ENCODE results near the gene SH3PXD2A. TPM values are rescaled to one million over a fixed set of nuclear protein-coding genes. Genes with fewer than 3 reads are reported as not detected.

Gene SH3PXD2A
- total RNA-seq, 1 donor from 2014 or later, result 2.3 TPM

DNA sequence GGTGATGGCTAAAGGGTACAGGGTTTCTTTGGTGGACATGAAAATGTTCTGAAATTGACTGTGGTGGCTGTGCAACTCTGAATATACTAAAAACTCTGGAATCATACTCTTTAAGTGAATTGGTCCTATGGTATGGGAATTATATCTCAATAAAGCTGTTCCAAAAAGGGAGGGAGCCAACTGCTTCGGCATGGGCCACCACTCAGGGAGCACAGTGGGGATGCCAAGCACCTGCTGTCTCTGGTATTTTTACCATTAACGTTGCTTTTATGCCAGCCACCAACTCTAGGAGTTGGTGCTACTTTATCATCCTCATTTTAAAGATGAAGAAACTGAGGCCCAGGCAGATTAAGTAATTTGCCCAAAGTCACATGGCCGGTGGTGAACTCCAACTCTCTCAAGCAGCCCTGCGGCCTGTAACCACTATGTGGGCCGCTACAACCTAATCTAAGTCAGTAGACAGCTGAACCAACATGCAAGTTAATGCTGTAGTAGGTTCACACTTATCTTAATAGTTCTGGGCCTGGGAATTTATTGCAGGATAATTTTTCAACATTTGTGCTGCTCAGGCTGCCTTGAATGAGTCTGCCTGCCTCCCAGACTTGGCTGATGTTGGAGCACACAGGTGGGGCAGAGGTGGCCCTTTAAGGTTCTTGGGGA, 20.8 kb downstream of the SH3PXD2A start:
- TF ChIP-seq, protein P1, sequence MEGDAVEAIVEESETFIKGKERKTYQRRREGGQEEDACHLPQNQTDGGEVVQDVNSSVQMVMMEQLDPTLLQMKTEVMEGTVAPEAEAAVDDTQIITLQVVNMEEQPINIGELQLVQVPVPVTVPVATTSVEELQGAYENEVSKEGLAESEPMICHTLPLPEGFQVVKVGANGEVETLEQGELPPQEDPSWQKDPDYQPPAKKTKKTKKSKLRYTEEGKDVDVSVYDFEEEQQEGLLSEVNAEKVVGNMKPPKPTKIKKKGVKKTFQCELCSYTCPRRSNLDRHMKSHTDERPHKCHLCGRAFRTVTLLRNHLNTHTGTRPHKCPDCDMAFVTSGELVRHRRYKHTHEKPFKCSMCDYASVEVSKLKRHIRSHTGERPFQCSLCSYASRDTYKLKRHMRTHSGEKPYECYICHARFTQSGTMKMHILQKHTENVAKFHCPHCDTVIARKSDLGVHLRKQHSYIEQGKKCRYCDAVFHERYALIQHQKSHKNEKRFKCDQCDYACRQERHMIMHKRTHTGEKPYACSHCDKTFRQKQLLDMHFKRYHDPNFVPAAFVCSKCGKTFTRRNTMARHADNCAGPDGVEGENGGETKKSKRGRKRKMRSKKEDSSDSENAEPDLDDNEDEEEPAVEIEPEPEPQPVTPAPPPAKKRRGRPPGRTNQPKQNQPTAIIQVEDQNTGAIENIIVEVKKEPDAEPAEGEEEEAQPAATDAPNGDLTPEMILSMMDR (IDR thresholded peaks at IDR 0.05), result no peak
- no peak for TF ChIP-seq EZH2phosphoT487 (IDR thresholded peaks at IDR 0.05)
- no peak for TF ChIP-seq EZH2 (IDR thresholded peaks at IDR 0.05)
- Histone ChIP-seq H3K4me1 (peaks cover 16% of the 10 kb centered on the region), H4K20me1 (ENCODE audit: low read depth) (peaks cover 4% of the 10 kb centered on the region), H3K4me3 (no peak overlapping the region), H2AFZ (replicated peaks) (no peak overlapping the region), H3F3A (ENCODE audit: low read depth) (peaks cover 14% of the 10 kb centered on the region), H3K27me3 (peaks cover 5% of the 10 kb centered on the region), H3K79me2 (ENCODE audit: low read depth) (no peaks in the 10 kb centered on the region), H3K27ac (no peak overlapping the region), H3K4me2 (no peak overlapping the region), H3K9ac (no peak overlapping the region), H3K36me3 (no peaks in the 10 kb centered on the region), H3K9me3 (ENCODE audit: low read depth) (peaks cover 7% of the 10 kb centered on the region)
- Mint-ChIP-seq H3K9me3 (peaks cover 4% of the 10 kb centered on the region), H3K27me3 (ENCODE audit: insufficient read depth, low read depth) (peaks cover 4% of the 10 kb centered on the region), H3K4me1 (peaks cover 41% of the 10 kb centered on the region), H3K27ac (no peak overlapping the region), H3K36me3 (peaks cover 2% of the 10 kb centered on the region), H3K4me3 (no peak overlapping the region)
- DNase-seq (ENCODE audit: low spot score), result no peak

DNA sequence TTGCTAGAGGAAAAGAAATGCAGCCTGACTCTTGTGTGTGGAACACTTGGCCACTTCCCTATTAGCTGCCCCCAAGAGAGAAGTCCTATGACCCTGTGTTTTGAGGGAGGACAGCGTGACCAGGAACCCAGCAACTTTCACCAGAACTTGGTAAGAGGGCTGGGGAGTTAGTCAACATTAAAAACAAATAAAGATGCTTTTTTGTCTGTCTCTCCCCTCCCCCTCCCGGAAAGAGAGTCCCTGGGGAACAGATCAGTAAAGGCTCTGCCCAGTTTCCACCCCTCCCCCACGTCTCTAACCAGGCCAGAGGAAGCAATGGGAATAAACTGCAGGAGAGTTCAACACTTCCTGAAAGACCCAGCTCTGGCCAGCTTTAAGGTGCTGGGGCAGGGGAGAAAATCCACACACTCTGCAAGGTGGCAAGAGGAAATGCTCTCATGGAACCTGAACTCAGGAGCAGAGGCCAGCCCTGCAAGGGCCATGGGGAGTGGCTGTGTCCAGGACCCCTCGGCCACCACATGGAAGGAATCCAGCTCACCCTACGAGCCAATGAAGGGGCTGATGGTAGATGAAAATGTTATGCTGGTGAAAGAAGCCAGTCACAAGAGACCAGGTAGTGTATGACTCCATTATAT, 21.5 kb downstream of the SH3PXD2A start:
- peaks cover 6% of the 10 kb centered on the region for H4K20me1 ChIP-seq (ENCODE audit: low read depth)
- H3K36me3 Mint-ChIP-seq, result peaks cover 2% of the 10 kb centered on the region
- H3K4me3 ChIP-seq, result no peak overlapping the region
- peaks cover 22% of the 10 kb centered on the region for H3K4me1 ChIP-seq
- peaks cover 7% of the 10 kb centered on the region for H3K9me3 ChIP-seq (ENCODE audit: low read depth)
- peaks cover 4% of the 10 kb centered on the region for H3K27me3 Mint-ChIP-seq (ENCODE audit: insufficient read depth, low read depth)
- H3K27ac ChIP-seq, result no peak overlapping the region
- H3K27me3 ChIP-seq, result no peaks in the 10 kb centered on the region
- peaks cover 18% of the 10 kb centered on the region for H3F3A ChIP-seq (ENCODE audit: low read depth)
- TF ChIP-seq, protein P1 (IDR thresholded peaks at IDR 0.05), result no peak
- TF ChIP-seq EZH2phosphoT487 (IDR thresholded peaks at IDR 0.05), result no peak
- no peak for TF ChIP-seq EZH2 (IDR thresholded peaks at IDR 0.05)
- peaks cover 42% of the 10 kb centered on the region for H3K4me1 Mint-ChIP-seq
- no peak for DNase-seq (ENCODE audit: low spot score)
- no peaks in the 10 kb centered on the region for H3K79me2 ChIP-seq (ENCODE audit: low read depth)
- no peak overlapping the region for H2AFZ ChIP-seq (replicated peaks)
- peak overlapping the region; percentile 16 for H3K4me2 ChIP-seq
- no peaks in the 10 kb centered on the region for H3K36me3 ChIP-seq
- peaks cover 4% of the 10 kb centered on the region for H3K9me3 Mint-ChIP-seq
- no peak overlapping the region for H3K27ac Mint-ChIP-seq
- no peak overlapping the region for H3K4me3 Mint-ChIP-seq
- no peak overlapping the region for H3K9ac ChIP-seq

DNA sequence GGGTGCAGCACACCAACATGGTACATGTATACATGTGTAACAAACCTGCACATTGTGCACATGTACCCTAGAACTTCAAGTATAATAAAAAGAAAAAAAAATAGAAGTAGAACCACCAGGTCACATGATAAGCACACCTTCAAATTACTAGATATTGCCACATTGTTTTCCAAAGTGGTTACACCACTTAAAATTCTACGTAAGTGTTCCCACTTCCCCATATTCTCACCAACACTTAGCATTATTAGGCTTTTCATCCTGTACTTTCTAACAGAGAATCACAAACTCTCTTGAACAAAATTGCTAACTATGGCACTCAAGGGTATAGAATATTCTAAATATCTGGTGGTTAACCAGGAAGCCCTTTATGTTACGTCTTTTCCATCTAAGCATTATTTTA, 22.6 kb downstream of the SH3PXD2A start:
- Mint-ChIP-seq H3K36me3 (peaks cover 5% of the 10 kb centered on the region), H3K4me1 (peaks cover 47% of the 10 kb centered on the region), H3K27ac (no peak overlapping the region), H3K27me3 (ENCODE audit: insufficient read depth, low read depth) (peaks cover 4% of the 10 kb centered on the region), H3K4me3 (no peak overlapping the region), H3K9me3 (peaks cover 4% of the 10 kb centered on the region)
- Histone ChIP-seq H3K36me3 (no peaks in the 10 kb centered on the region), H3K4me2 (no peak overlapping the region), H3K27me3 (peaks cover 1% of the 10 kb centered on the region), H3K4me3 (no peak overlapping the region), H2AFZ (replicated peaks) (no peak overlapping the region), H3K9ac (no peak overlapping the region), H3F3A (ENCODE audit: low read depth) (peaks cover 18% of the 10 kb centered on the region), H3K9me3 (ENCODE audit: low read depth) (peaks cover 7% of the 10 kb centered on the region), H4K20me1 (ENCODE audit: low read depth) (peaks cover 6% of the 10 kb centered on the region), H3K79me2 (ENCODE audit: low read depth) (no peaks in the 10 kb centered on the region), H3K4me1 (peaks cover 30% of the 10 kb centered on the region), H3K27ac (no peak overlapping the region)
- TF ChIP-seq, protein P1 (IDR thresholded peaks at IDR 0.05), result no peak
- TF ChIP-seq EZH2phosphoT487 (IDR thresholded peaks at IDR 0.05) (no peak), EZH2 (IDR thresholded peaks at IDR 0.05) (no peak)
- no peak for DNase-seq (ENCODE audit: low spot score)

All from neural progenitor cell (in vitro differentiated cells).